Nasal cavity respiratory epithelium epithelial cell of viscerocranial mucosa (primary cell): Measurements from ENCODE around the gene TMEM138. TPM values are rescaled to one million over a fixed set of nuclear protein-coding genes. Genes with fewer than 3 reads are reported as not detected.

Experiments
- total RNA-seq: library from RNA; depleted of rRNA; stranded (reverse); fragments of >200 nt; gene quantifications from 2 replicates; pipeline ENCODE4 v1.2.3, GENCODE V29; 2014

Gene TMEM138
- total RNA-seq, result 17.1 and 35.9 TPM in 2 replicates

GRCh38 chr11:61361741-61362541, at the start of gene TMEM138, which contains the start of gene CYB561A3:
TMEM138 (plus strand) TSS chr11:61362374; CDS start chr11:61364391, 2,017 bp downstream.
CYB561A3 (minus strand) TSS chr11:61361882; CDS start chr11:61356713, 5,169 bp downstream.

GRCh38 chr11:61332797-61333549, 29.2 kb upstream of the TMEM138 start, which contains the start of the genes DDB1 and TKFC:
DDB1 (minus strand) TSS chr11:61333105; CDS start chr11:61332968, 137 bp downstream.
TKFC (plus strand) TSS chr11:61333228; CDS start chr11:61334729, 1,501 bp downstream.

Other genes starting within 250 kb of the TMEM138 start
- gene VPS37C, start 200.9 kb upstream of the TMEM138 start, total RNA-seq, result 12.0 and 13.2 TPM in 2 replicates
- gene PGA3, start 158.9 kb upstream of the TMEM138 start, total RNA-seq, result not detected in 2 replicates
- not detected in 2 replicates for gene PGA4, start 140.0 kb upstream of the TMEM138 start, total RNA-seq
- gene PGA5, start 121.2 kb upstream of the TMEM138 start, total RNA-seq, result not detected in 2 replicates
- gene VWCE, start 67.1 kb upstream of the TMEM138 start, total RNA-seq, result under 0.01 and 0.57 TPM in 2 replicates
- gene DDB1, start 29.3 kb upstream of the TMEM138 start, total RNA-seq, result 186 and 202 TPM in 2 replicates
- 27.5 and 32.1 TPM in 2 replicates for gene TKFC, start 29.1 kb upstream of the TMEM138 start, total RNA-seq
- 36.2 and 108 TPM in 2 replicates for gene CYB561A3, start 492 bp upstream of the TMEM138 start, total RNA-seq
- gene TMEM216, start 30.2 kb downstream of the TMEM138 start, total RNA-seq, result 7.9 and 11.4 TPM in 2 replicates
- 15.0 and 24.6 TPM in 2 replicates for gene CPSF7, start 67.6 kb downstream of the TMEM138 start, total RNA-seq
- 23.9 and 28.0 TPM in 2 replicates for gene SDHAF2, start 67.8 kb downstream of the TMEM138 start, total RNA-seq
- under 0.01 TPM in 1 of 2 replicates, not detected in the other for gene LRRC10B, start 146.4 kb downstream of the TMEM138 start, total RNA-seq
- 28.0 and 39.9 TPM in 2 replicates for gene SYT7, start 218.7 kb downstream of the TMEM138 start, total RNA-seq